Right cardiac atrium (tissue), 5 donors: Measurements from ENCODE around the gene FBXL2. TPM values are rescaled to one million over a fixed set of nuclear protein-coding genes. Genes with fewer than 3 reads are reported as not detected.

ENCODE experiments used
- ATAC-seq, 2 donors: fragments of 200-7000 bp; cut with Tn5 transposase; one replicate each; pipeline versions ENCODE4 v1.8.0 to v1.9.1; 2020; ENCODE audit warnings: moderate library complexity in 2 of 2, mild to moderate bottlenecking in 1 of 2
- DNase-seq, 3 donors: peaks; one replicate each; pipeline ENCODE4 v3.0.0-alpha.2; 2020
- H3K27ac ChIP-seq: one replicate; pipeline ENCODE4 v1.5.1; 2013; ENCODE audit warnings: mild to moderate bottlenecking, low read length, control low read depth, moderate library complexity
- H3K27me3 ChIP-seq: one replicate; pipeline ENCODE4 v1.6.1; 2013; ENCODE audit not compliant: control insufficient read depth, insufficient read depth
- H3K4me1 ChIP-seq: one replicate; pipeline ENCODE4 v1.6.1; 2013; ENCODE audit warnings: low read length; ENCODE audit not compliant: control insufficient read depth, insufficient read depth
- H3K4me3 ChIP-seq: one replicate; pipeline ENCODE4 v1.5.1; 2013; ENCODE audit warnings: low read length, control low read depth
- H3K9me3 ChIP-seq: one replicate; pipeline ENCODE4 v1.6.1; 2013; ENCODE audit warnings: low read length; ENCODE audit not compliant: control insufficient read depth
- WGBS: extraction: QIAGEN DNeasy Blood & Tissue Kit; methylation state at CpG from one replicate; pipeline ENCODE4 v1.1.7; 2013; 5-methylcytosine and 5-hydroxymethylcytosine counted together
- intact Hi-C, 4 donors: fragments of 100-400 bp; cut with DNase I; formaldehyde crosslinking; loops; one replicate each; pipeline versions ENCODE4 v1.11.0 to v1.14.0; 2022 to 2023
- polyA plus RNA-seq: library from polyadenylated mRNA; stranded (reverse); fragments of 200-250 nt; gene quantifications from one replicate; pipeline ENCODE4 v1.2.3, GENCODE V29; 2013
- total RNA-seq, 4 donors: library from RNA; stranded (reverse); fragmentation: NEBNext Ultra II Directional; extraction: Animal tissue kit (Norgen Biotek cat#: 25700); gene quantifications; one replicate each; pipeline ENCODE4 v1.2.1, GENCODE V29; 2021
- donor health status: healthy with polysubstance abuse.
- donor health status: DM: no; HTN: yes; CAD: no.
- donor health status: DM: no; HTN: no; CAD: no.
- donor health status: DM: no; HTN: yes; CAD: no; lungs with severe emphysema.
- donor health status: DM: yes; HTN: yes; CAD: no.

The FBXL2 gene
- total and polyA plus RNA-seq, 5 donors, result 2.0 to 4.9 (median 3.8) TPM

- intact Hi-C loops, result no loop called here
- Histone ChIP-seq H3K4me3 (no peak overlapping the region), H3K27ac (no peak overlapping the region), H3K4me1 (peaks cover 3% of the 10 kb centered on the region), H3K9me3 (no peaks in the 10 kb centered on the region), H3K27me3 (no peaks in the 10 kb centered on the region)
- ATAC-seq (no peak), DNase-seq (no peak)
- 83% methylated on average over 7 of the region's 7 CpGs for WGBS
These were observed 111.3 kb downstream of the FBXL2 start for GRCh38 chr3:33388374-33389100.

GRCh38 chr3:33389908-33390307 lies 112.7 kb downstream of the FBXL2 start:
- DNase-seq (no peak), ATAC-seq (no peak)
- Histone ChIP-seq H3K4me3 (no peak overlapping the region), H3K27me3 (no peaks in the 10 kb centered on the region), H3K27ac (no peak overlapping the region), H3K4me1 (peaks cover 3% of the 10 kb centered on the region), H3K9me3 (no peaks in the 10 kb centered on the region)
- WGBS, result 86% methylated on average over 4 of the region's 4 CpGs
- intact Hi-C loops, result loop anchor here in 1 of 4 donors (5.0 kb wide), 1 partner anchor 37 kb away; no protein-coding TSS in a partner anchor

GRCh38 chr3:33391255-33391995 lies 114.2 kb downstream of the FBXL2 start:
- Histone ChIP-seq H3K4me1 (peaks cover 3% of the 10 kb centered on the region), H3K27ac (no peak overlapping the region), H3K4me3 (no peak overlapping the region), H3K27me3 (no peaks in the 10 kb centered on the region), H3K9me3 (no peaks in the 10 kb centered on the region)
- WGBS, result 84% methylated on average over 8 of the region's 8 CpGs
- ATAC-seq (peak in 1 of 2 donors; percentile 52), DNase-seq (no peak)
- intact Hi-C loops, result loop anchor here in 1 of 4 donors (5.0 kb wide), 1 partner anchor 36 kb away; no protein-coding TSS in a partner anchor

- WGBS, result 91% methylated on average over 4 of the region's 4 CpGs
- no peak overlapping the region for H3K27ac ChIP-seq
These were observed 114.9 kb downstream of the FBXL2 start for GRCh38 chr3:33392144-33392543.

GRCh38 chr3:33392703-33393125 lies 115.5 kb downstream of the FBXL2 start:
- Histone ChIP-seq H3K27ac (no peak overlapping the region), H3K4me3 (no peak overlapping the region), H3K4me1 (peaks cover 3% of the 10 kb centered on the region), H3K9me3 (no peaks in the 10 kb centered on the region), H3K27me3 (no peaks in the 10 kb centered on the region)
- ATAC-seq (peak in 1 of 2 donors; percentile 45), DNase-seq (no peak)
- intact Hi-C loops, result loop anchor here in 1 of 4 donors (5.0 kb wide), 1 partner anchor 35 kb away; no protein-coding TSS in a partner anchor
- WGBS, result 67% methylated on average over 4 of the region's 4 CpGs

More at GRCh38 chr3:33392144-33392543, 114.9 kb downstream of the FBXL2 start:
- intact Hi-C loops, result loop anchor here in 1 of 4 donors (5.0 kb wide), 1 partner anchor 35 kb away; no protein-coding TSS in a partner anchor
- no peak for DNase-seq
- no peaks in the 10 kb centered on the region for H3K9me3 ChIP-seq
- peaks cover 3% of the 10 kb centered on the region for H3K4me1 ChIP-seq
- H3K27me3 ChIP-seq, result no peaks in the 10 kb centered on the region
- no peak for ATAC-seq
- H3K4me3 ChIP-seq, result no peak overlapping the region

GRCh38 chr3:33394403-33395054 lies 117.3 kb downstream of the FBXL2 start:
- H3K9me3 ChIP-seq, result no peaks in the 10 kb centered on the region
- no peak overlapping the region for H3K27ac ChIP-seq
- peaks cover 3% of the 10 kb centered on the region for H3K4me1 ChIP-seq
- intact Hi-C loops, result loop anchor here in 1 of 4 donors (5.0 kb wide), 1 partner anchor 33 kb away; no protein-coding TSS in a partner anchor
- H3K27me3 ChIP-seq, result no peaks in the 10 kb centered on the region
- no peak overlapping the region for H3K4me3 ChIP-seq
- ATAC-seq (no peak), DNase-seq (no peak)
- 90% methylated on average over 1 of the region's 1 CpG for WGBS

GRCh38 chr3:33395900-33396299 lies 118.7 kb downstream of the FBXL2 start:
- WGBS, result 85% methylated on average over 7 of the region's 7 CpGs
- Histone ChIP-seq H3K4me1 (peaks cover 1% of the 10 kb centered on the region), H3K9me3 (no peaks in the 10 kb centered on the region), H3K27me3 (no peaks in the 10 kb centered on the region), H3K4me3 (no peak overlapping the region), H3K27ac (no peak overlapping the region)
- intact Hi-C loops, result no loop called here
- ATAC-seq, result no peak
- no peak for DNase-seq

GRCh38 chr3:33398410-33398809 lies 121.2 kb downstream of the FBXL2 start:
- Histone ChIP-seq H3K27me3 (no peaks in the 10 kb centered on the region), H3K9me3 (no peaks in the 10 kb centered on the region), H3K4me1 (no peaks in the 10 kb centered on the region), H3K4me3 (no peak overlapping the region), H3K27ac (no peak overlapping the region)
- WGBS, result 96% methylated on average over 5 of the region's 5 CpGs
- DNase-seq (no peak), ATAC-seq (no peak)
- intact Hi-C loops, result no loop called here

GRCh38 chr3:33401781-33402180 lies 124.5 kb downstream of the FBXL2 start:
- H3K27ac ChIP-seq, result no peak overlapping the region
- H3K27me3 ChIP-seq, result no peaks in the 10 kb centered on the region
- WGBS, result 92% methylated on average over 2 of the region's 2 CpGs
- no peaks in the 10 kb centered on the region for H3K4me1 ChIP-seq
- no peaks in the 10 kb centered on the region for H3K9me3 ChIP-seq
- intact Hi-C loops, result no loop called here
- DNase-seq, result no peak
- no peak for ATAC-seq
- H3K4me3 ChIP-seq, result no peak overlapping the region

GRCh38 chr3:33402936-33403335 lies 125.7 kb downstream of the FBXL2 start:
- Histone ChIP-seq H3K27ac (no peak overlapping the region), H3K9me3 (no peaks in the 10 kb centered on the region), H3K4me3 (no peak overlapping the region), H3K4me1 (no peaks in the 10 kb centered on the region), H3K27me3 (no peaks in the 10 kb centered on the region)
- intact Hi-C loops, result no loop called here
- no peak for DNase-seq
- WGBS, result 96% methylated on average over 3 of the region's 3 CpGs
- ATAC-seq, result no peak

- Histone ChIP-seq H3K4me1 (no peaks in the 10 kb centered on the region), H3K27ac (no peak overlapping the region), H3K9me3 (no peaks in the 10 kb centered on the region), H3K27me3 (no peaks in the 10 kb centered on the region), H3K4me3 (no peak overlapping the region)
- ATAC-seq (no peak), DNase-seq (no peak)
- 95% methylated on average over 6 of the region's 6 CpGs for WGBS
- intact Hi-C loops, result no loop called here
These were observed 126.5 kb downstream of the FBXL2 start for GRCh38 chr3:33403756-33404155.
